Head of caudate nucleus (tissue), 42 donors: Measurements from ENCODE around the gene MAZ.
A peak's percentile ranks its signal among the peaks of the same experiment; 100 is the strongest.
"Not testable (repeated sequence)": the region's sequence is repeated elsewhere in the genome, so short reads cannot be mapped to it uniquely, and the experiment has no call there.

Source experiments
- DNase-seq, 42 donors: peaks; one replicate each; pipeline versions ENCODE4 v3.0.0 to v3.0.0-alpha.2; 2020 to 2021; ENCODE audit warnings: mixed read lengths in 7 of 42
- intact Hi-C: fragments of 100-400 bp; cut with DNase I; formaldehyde crosslinking; loops from one replicate; pipeline ENCODE4 v1.15.0; 2022

The MAZ gene

DNA sequence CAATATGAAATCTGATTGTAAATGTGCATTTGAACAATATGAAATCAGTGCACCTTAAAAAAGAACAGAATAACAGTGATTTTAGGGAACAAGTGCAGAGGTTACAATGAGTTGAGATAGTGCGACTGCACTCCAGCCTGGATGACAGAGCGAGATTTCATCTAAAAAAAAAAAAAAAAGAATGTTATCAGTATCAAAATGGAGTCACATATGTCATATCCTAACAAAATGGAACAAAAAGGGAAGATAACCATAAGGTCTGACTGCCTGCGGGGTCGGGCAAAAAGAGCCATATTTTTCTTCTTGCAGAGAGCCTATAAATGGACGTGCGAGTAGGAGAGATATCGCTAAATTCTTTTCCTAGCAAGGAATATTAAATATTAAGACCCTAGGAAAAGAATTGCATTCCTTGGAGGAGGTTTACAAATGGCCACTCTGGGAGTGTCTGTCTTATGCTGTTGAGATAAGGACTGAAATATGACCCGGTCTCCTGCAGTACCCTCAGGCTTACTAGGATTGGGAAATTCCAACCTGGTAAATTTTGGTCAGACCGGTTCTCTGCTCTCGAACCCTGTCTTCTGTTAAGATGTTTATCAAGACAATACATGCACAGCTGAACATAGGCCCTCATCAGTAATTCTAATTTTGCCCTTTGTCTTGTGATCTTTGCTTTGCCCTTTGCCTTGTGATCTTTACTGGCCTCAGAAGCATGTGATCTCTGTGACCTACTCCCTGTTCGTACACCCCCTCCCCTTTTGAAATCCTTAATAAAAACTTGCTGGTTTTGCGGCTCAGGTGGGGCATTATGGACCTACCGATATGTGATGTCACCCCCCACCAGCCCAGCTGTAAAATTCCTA is 23.0 kb upstream of the MAZ start:
- DNase-seq, intact Hi-C loops: not testable (repeated sequence)

DNA sequence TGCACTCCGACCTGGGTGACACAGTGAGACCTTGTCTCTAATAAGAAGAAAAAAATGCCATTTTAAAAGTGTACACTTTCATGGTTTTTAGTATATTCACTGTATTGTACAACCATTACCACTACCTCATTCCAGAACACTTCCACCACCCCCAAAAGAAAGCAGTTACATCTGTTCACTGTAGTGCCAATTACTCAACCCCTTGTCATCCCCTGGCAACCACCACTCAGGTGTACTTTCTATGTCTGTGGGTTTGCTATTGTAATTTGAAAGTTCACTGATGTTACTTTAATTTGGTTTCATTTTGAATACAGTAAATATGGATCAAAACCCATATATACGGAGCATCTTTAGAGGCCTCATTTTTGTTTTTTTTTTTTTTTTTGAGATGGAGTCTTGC is 22.2 kb upstream of the MAZ start:
- intact Hi-C loops = no loop called here
- DNase-seq = no peak

- DNase-seq = peak; percentile 34 to 88 (median 75)
- intact Hi-C loops = no loop called here
These were observed 21.3 kb upstream of the MAZ start for GRCh38 chr16:29784901-29785500.

GRCh38 chr16:29787155-29787554 is 19.2 kb upstream of the MAZ start:
- intact Hi-C loops, DNase-seq: not testable (repeated sequence)

GRCh38 chr16:29789775-29790182 is 16.6 kb upstream of the MAZ start:
- DNase-seq = peak in 2 of 42 donors; percentile 9 to 46
- intact Hi-C loops = no loop called here

- intact Hi-C loops = no loop called here
These were observed 16.0 kb upstream of the MAZ start, which contains the start of gene KIF22 for GRCh38 chr16:29790183-29790948. TSS of gene KIF22 (plus strand) at chr16:29790751. CDS start at chr16:29790760, 9 bp downstream.

GRCh38 chr16:29790949-29791844 is 15.1 kb upstream of the MAZ start:
- intact Hi-C loops = no loop called here
- DNase-seq = peak in 5 of 42 donors; percentile 5 to 39 (median 17)

More at GRCh38 chr16:29790183-29790948, 16.0 kb upstream of the MAZ start, which contains the start of gene KIF22:
- DNase-seq = peak; percentile 97 to 100 (median 99)

- intact Hi-C loops = no loop called here
- DNase-seq = no peak
These were observed 14.2 kb upstream of the MAZ start for GRCh38 chr16:29791845-29792807.

- intact Hi-C loops, DNase-seq: not testable (repeated sequence)
These were observed 13.2 kb upstream of the MAZ start for GRCh38 chr16:29793153-29793552.

DNA sequence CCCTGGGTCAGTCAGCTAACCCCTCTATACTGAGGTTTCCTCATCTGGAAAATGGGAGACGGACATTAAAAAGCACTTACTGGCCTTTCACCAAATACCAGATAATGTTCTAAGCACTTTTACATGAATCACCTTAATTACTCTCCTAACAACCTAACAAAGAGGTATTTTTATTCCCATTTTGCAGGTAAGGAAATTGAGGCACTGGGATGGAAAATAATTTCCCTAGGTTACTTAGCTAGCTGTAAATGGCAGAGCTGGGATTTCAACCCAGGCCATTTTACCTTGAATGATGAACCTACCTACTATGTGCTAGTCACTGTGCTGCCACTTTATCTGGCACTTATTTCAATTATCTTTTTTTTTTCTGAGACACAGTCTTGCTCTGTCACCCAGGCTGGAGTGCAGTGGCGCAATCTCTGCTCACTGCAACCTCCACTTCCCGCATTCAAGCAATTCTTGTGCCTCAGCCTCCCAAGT is 12.1 kb upstream of the MAZ start:
- DNase-seq = no peak
- intact Hi-C loops = no loop called here

DNA sequence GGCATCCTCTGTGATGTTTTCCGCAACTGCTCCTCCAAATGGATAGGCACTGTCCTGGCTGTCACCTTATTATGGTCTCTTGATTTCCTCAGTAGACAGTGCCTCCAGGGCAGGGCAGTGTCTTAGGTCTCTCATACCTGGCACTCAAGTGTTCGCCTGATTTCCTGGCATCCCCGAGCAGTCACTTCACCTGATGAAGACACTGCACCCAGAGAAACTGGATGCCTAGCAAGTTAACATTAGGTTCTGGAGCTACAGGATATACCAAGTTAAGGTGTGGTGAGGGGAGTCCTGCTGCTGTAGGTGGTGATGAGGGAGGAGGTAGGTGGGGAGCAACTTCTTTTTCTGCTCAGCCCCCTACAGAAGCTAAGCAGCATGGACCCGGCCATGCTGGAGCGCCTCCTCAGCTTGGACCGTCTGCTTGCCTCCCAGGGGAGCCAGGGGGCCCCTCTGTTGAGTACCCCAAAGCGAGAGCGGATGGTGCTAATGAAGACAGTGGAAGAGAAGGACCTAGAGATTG is 3.9 kb upstream of the MAZ start:
- intact Hi-C loops = no loop called here
- no peak for DNase-seq

GRCh38 chr16:29804020-29804419 is 2.3 kb upstream of the MAZ start:
- intact Hi-C loops = no loop called here
- no peak for DNase-seq

DNA sequence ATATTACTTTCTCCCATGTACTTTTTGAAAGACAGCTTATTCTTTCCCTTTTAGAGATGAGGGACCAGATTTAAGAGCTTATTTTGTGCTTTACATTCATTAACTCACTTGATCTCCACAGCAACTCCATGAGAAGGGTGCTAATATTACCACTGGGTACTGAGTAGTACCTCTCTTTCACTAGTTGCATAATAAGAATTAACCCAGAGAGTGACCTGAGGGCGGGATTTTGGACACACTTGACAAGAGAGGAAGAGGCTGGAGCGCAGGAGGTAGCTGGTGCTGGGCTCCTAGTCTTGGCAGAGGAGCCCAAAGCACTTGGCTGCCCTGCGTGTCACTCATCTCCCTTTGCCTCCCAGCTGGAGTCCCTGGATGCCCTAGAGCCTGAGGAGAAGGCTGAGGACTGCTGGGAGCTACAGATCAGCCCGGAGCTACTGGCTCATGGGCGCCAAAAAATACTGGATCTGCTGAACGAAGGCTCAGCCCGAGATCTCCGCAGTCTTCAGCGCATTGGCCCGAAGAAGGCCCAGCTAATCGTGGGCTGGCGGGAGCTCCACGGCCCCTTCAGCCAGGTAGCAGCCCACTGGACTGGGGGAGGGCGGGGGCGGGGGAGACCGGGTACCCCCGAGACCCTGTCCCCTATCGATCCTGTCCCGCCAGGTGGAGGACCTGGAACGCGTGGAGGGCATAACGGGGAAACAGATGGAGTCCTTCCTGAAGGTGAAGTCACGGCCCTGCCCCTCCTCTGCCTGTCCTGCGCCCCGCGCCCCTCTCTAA is 1.7 kb upstream of the MAZ start:
- intact Hi-C loops = no loop called here
- peak in 16 of 42 donors; percentile 27 to 59 (median 46) for DNase-seq

DNA sequence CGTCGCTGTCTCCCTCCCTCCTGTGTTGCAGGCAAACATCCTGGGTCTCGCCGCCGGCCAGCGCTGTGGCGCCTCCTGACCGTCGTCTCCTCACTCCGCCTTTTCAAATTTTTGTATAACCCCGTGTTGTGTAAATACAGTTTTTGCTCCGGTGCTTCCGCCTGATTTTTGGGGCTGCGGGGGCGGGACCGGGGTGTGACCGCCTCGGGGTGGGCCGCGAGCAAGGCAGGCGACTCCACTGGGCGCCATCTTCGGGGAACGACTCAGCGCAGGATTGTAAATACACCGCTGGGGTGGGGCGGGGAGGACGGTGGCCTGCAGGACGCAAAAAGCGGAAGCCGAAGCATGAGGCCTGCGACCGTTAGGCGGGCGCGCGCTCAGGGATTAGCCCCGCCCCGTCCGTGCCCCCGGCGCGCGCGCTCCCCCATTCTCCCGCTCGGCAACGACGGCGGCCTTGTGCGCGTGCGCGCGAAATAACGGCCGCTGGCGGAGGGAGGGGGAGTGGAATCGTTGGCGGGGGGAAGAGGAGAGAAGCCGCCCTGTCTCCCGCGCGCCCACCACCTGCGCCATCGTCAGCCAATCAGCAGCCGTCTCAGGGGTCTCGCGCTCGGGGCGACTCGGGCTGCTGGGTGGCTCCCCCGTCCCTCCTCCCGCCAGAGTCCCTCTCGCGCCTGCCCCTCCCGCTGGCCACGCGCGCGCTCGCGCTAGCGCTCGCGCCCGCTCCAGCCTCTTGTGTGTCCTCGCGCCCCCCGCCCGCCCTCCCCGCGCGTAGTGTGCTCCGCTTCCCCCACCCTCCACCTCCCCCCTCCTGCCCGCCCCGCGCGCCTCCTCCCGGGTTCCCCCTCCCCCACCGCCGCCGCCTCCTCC is 864 bp upstream of the MAZ start:
- intact Hi-C loops = no loop called here

More for the DNA sequence above, 864 bp upstream of the MAZ start:
- DNase-seq = peak; percentile 95 to 99 (median 98)
